OCI-LY1 (cell line): Measurements from ENCODE around the gene CHRM4.

Experiments used
- EZH2 ChIP-seq: fragments of 200-600 bp; sonication (generic), shearing (Covaris generic); IDR thresholded peaks from 2 replicates; pipeline ENCODE4 v1.8.0; 2017; ENCODE audit warnings: borderline replicate concordance, mixed run types, mild to moderate bottlenecking, antibody characterized with exemption, low read length, moderate library complexity, mixed read lengths
- TF ChIP-seq, protein P1 (sequence below): fragments of 200-600 bp; sonication (generic), shearing (Covaris generic); IDR thresholded peaks from 2 replicates; pipeline ENCODE4 v1.5.1; 2017; ENCODE audit warnings: mild to moderate bottlenecking, antibody characterized with exemption, low read length, moderate library complexity, mixed read lengths

DNA sequence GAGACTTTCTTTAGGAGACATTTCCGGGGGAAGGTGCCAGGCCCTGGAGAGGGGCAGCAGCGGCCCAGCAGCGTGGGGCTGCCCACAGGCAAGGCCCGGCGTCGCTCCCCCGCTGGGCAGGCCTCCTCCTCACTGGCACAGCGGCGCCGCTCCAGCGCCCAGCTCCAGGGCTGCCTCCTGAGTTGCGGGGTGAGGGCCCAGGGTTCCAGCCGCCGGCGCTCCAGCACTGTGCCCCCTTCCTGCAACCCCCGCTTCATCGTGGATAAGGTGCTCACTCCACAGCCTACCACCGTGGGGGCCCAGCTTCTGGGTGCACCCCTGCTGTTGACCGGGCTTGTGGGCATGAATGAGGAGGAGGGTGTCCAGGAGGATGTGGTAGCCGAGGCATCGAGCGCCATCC lies 25.3 kb downstream of the CHRM4 start:
- TF ChIP-seq, protein P1, sequence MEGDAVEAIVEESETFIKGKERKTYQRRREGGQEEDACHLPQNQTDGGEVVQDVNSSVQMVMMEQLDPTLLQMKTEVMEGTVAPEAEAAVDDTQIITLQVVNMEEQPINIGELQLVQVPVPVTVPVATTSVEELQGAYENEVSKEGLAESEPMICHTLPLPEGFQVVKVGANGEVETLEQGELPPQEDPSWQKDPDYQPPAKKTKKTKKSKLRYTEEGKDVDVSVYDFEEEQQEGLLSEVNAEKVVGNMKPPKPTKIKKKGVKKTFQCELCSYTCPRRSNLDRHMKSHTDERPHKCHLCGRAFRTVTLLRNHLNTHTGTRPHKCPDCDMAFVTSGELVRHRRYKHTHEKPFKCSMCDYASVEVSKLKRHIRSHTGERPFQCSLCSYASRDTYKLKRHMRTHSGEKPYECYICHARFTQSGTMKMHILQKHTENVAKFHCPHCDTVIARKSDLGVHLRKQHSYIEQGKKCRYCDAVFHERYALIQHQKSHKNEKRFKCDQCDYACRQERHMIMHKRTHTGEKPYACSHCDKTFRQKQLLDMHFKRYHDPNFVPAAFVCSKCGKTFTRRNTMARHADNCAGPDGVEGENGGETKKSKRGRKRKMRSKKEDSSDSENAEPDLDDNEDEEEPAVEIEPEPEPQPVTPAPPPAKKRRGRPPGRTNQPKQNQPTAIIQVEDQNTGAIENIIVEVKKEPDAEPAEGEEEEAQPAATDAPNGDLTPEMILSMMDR = no peak
- no peak for TF ChIP-seq EZH2
